ENCODE measurements around the gene KCNMB1.

GRCh38 chr5:170393958-170394357 is 4.8 kb upstream of the KCNMB1 start:
- TF ChIP-seq, protein P1, sequence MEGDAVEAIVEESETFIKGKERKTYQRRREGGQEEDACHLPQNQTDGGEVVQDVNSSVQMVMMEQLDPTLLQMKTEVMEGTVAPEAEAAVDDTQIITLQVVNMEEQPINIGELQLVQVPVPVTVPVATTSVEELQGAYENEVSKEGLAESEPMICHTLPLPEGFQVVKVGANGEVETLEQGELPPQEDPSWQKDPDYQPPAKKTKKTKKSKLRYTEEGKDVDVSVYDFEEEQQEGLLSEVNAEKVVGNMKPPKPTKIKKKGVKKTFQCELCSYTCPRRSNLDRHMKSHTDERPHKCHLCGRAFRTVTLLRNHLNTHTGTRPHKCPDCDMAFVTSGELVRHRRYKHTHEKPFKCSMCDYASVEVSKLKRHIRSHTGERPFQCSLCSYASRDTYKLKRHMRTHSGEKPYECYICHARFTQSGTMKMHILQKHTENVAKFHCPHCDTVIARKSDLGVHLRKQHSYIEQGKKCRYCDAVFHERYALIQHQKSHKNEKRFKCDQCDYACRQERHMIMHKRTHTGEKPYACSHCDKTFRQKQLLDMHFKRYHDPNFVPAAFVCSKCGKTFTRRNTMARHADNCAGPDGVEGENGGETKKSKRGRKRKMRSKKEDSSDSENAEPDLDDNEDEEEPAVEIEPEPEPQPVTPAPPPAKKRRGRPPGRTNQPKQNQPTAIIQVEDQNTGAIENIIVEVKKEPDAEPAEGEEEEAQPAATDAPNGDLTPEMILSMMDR (IDR thresholded peaks at IDR 0.05), result no peak
- no peak for TF ChIP-seq ZFX (IDR thresholded peaks at IDR 0.05; ENCODE audit: borderline replicate concordance)
